ENCODE data around the gene CD59. TPM values are rescaled to one million over a fixed set of nuclear protein-coding genes. Genes with fewer than 3 reads are reported as not detected.

CD59 gene
- total and polyA plus RNA-seq, 9 of the 15 experiments (the other 6 are each of a cell fraction or from before 2014, with no cell fraction given), result 38.1 to 338 (median 173) TPM

GRCh38 chr11:33773404-33773986 lies 37.3 kb upstream of the CD59 start:
- H3K4me3 ChIP-seq, result peak overlapping the region; percentile 90
- FAIRE-seq (peak; percentile 19), ATAC-seq (peak; percentile 2), DNase-seq (ENCODE audit: extremely low read depth in 1 of 4, low spot score in 3 of 4) (peak; percentile 18 to 20 (median 20))
- POLR2A ChIA-PET, result interaction anchor here (0.9 to 1.0 kb wide), 2 partner anchors 12 to 50 kb away, joined by 3 to 5 read pairs; no protein-coding TSS in a partner anchor
- BruUV-seq (replicated peaks), result no TSS peak
- intact Hi-C loops (cut with micrococcal nuclease) (no loop called here), in situ Hi-C loops (cut with MboI) (no loop called here)
- H2AFZ ChIP-seq (ENCODE audit: low read depth, low read length), result peak overlapping the region; percentile 90
- H3K27me3 ChIP-seq (ENCODE audit: control insufficient read depth in 2 of 2, insufficient read depth in 2 of 2, low read length in 2 of 2), result peaks cover 10 to 13% of the 10 kb centered on the region in 2 experiments; a peak in 4 of 5 replicates
- peaks cover 15% of the 10 kb centered on the region; the same call in 1 of the 3 replicates for H3K36me3 ChIP-seq (ENCODE audit: control insufficient read depth, insufficient read depth, low read length)
- no peaks in the 10 kb centered on the region for H3K9me1 ChIP-seq (ENCODE audit: control insufficient read depth, insufficient read depth, low read length)
- peak overlapping the region; percentile 80 for H3K4me2 ChIP-seq (ENCODE audit: insufficient read depth, low read length)
- 4% methylated on average over 22 of the region's 22 CpGs for WGBS (ENCODE audit: insufficient coverage, low coverage, missing lambda C conversion rate)
- peak overlapping the region; percentile 65; the same call in 1 of the 3 replicates for H3K27ac ChIP-seq (ENCODE audit: extremely low read depth, low read depth, low read length)
- CTCF ChIA-PET (ENCODE audit: low intra/inter-chr PET ratio), result no interaction called here
- H3K9ac ChIP-seq (ENCODE audit: insufficient read depth in 1 of 2, low read depth in 2 of 2, low read length in 2 of 2), result peak overlapping the region; percentile 68 to 96; a peak in 3 of 4 replicates
- H3K79me2 ChIP-seq (ENCODE audit: control insufficient read depth, insufficient read depth, low read length), result peaks cover 27% of the 10 kb centered on the region
- peaks cover 18 to 23% of the 10 kb centered on the region in 2 experiments; a peak in 4 of 5 replicates for H3K4me1 ChIP-seq (replicated peaks in 1 of 2; ENCODE audit: control insufficient read depth in 2 of 2, insufficient read depth in 2 of 2, low read length in 2 of 2)
- 0 out of 2 replicates have a peak, but pooled peaks cover 7% of the 10 kb centered on the region for H4K20me1 ChIP-seq (replicated peaks; ENCODE audit: control insufficient read depth, insufficient read depth, low read length)
- no peaks in the 10 kb centered on the region for H3K9me3 ChIP-seq (replicated peaks; ENCODE audit: control insufficient read depth, insufficient read depth, low read depth, low read length)
- TF ChIP-seq ZNF282 (CRISPR knock-in tag; IDR thresholded peaks at IDR 0.05) (no peak), NR4A1 (CRISPR knock-in tag; IDR thresholded peaks at IDR 0.05) (no peak), NR4A1 (tag; IDR thresholded peaks at IDR 0.05) (no peak), PKNOX1 (IDR thresholded peaks at IDR 0.05) (no peak), ELF1 (tag; IDR thresholded peaks at IDR 0.05) (no peak), THAP12 (CRISPR knock-in tag; IDR thresholded peaks at IDR 0.05) (no peak), CHD1 (IDR thresholded peaks at IDR 0.05; ENCODE audit: low read length) (no peak), SMAD2 (IDR thresholded peaks at IDR 0.05; ENCODE audit: low read depth, low read length) (no peak), HMGN3 (IDR thresholded peaks at IDR 0.05; ENCODE audit: borderline replicate concordance, extremely low read depth, insufficient read length, low read depth, low read length) (no peak), STAG1 (CRISPR knock-in tag; IDR thresholded peaks at IDR 0.05; ENCODE audit: borderline replicate concordance) (no peak), CBFA2T2 (conservative IDR thresholded peaks at IDR 0.05) (no peak), SOX6 (IDR thresholded peaks at IDR 0.05) (no peak)
- TF ChIP-seq, protein P1, sequence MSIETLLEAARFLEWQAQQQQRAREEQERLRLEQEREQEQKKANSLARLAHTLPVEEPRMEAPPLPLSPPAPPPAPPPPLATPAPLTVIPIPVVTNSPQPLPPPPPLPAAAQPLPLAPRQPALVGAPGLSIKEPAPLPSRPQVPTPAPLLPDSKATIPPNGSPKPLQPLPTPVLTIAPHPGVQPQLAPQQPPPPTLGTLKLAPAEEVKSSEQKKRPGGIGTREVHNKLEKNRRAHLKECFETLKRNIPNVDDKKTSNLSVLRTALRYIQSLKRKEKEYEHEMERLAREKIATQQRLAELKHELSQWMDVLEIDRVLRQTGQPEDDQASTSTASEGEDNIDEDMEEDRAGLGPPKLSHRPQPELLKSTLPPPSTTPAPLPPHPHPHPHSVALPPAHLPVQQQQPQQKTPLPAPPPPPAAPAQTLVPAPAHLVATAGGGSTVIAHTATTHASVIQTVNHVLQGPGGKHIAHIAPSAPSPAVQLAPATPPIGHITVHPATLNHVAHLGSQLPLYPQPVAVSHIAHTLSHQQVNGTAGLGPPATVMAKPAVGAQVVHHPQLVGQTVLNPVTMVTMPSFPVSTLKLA (conservative IDR thresholded peaks at IDR 0.05), result peak; percentile 60 to 68

Data from K562 (cell line).